ENCODE results near the gene TGFB2. TPM values are rescaled to one million over a fixed set of nuclear protein-coding genes. Genes with fewer than 3 reads are reported as not detected.

TGFB2 gene
- total and polyA plus RNA-seq, 2 experiments from 2014 or later = 0.31 to 1.4 TPM

DNA sequence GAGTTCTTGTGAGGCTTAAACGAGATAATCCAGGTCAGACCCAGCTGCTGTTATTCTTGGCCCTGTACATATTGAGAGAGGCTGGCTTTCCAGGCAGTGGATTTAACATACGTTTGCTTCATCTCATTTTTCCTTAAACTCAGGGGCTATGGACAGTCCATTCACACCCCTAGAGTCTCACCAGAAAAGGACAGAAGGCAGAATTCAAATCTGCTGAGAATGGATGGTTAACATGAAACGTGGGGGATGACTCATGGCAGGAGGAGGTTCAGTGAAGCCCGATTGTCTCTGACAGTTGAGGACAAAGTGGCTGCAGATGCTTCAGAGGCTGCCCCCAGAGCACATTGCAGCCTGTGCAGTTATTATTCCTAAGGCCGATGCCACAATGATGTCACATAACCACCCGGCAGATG, 39.5 kb downstream of the TGFB2 start:
- Mint-ChIP-seq H3K4me1 (peaks cover 2% of the 10 kb centered on the region; the same call in 1 of the 3 replicates), H3K4me3 (no peak overlapping the region), H3K27me3 (ENCODE audit: insufficient read depth, low read depth, poor library complexity) (peaks cover 2% of the 10 kb centered on the region), H3K36me3 (ENCODE audit: low read depth) (no peaks in the 10 kb centered on the region), H3K27ac (no peak overlapping the region), H3K9me3 (no peaks in the 10 kb centered on the region)
- H3K27ac ChIP-seq (ENCODE audit: low read depth) = no peak overlapping the region
- no peaks in the 10 kb centered on the region for H3F3A ChIP-seq (replicated peaks; ENCODE audit: low read depth)
- no peaks in the 10 kb centered on the region for H3K27me3 ChIP-seq (ENCODE audit: insufficient read depth)
- H3K79me2 ChIP-seq (replicated peaks; ENCODE audit: insufficient read depth) = no peaks in the 10 kb centered on the region
- ATAC-seq = no peak
- H3K36me3 ChIP-seq (ENCODE audit: insufficient read depth) = no peaks in the 10 kb centered on the region
- TF ChIP-seq NANOG (IDR thresholded peaks at IDR 0.05; ENCODE audit: borderline replicate concordance) = no peak
- no peak for TF ChIP-seq STAT1 (IDR thresholded peaks at IDR 0.05; ENCODE audit: unreplicated experiment)
- TF ChIP-seq ZNF114 (CRISPR knock-in tag; IDR thresholded peaks at IDR 0.05) = no peak
- no peak for TF ChIP-seq POLR2AphosphoS5 (IDR thresholded peaks at IDR 0.05; ENCODE audit: low read depth)
- no peak for TF ChIP-seq JUNB (IDR thresholded peaks at IDR 0.05; ENCODE audit: unreplicated experiment)
- no peak for TF ChIP-seq ZNF331 (CRISPR knock-in tag; IDR thresholded peaks at IDR 0.05; ENCODE audit: low read depth)
- TF ChIP-seq, protein P1, sequence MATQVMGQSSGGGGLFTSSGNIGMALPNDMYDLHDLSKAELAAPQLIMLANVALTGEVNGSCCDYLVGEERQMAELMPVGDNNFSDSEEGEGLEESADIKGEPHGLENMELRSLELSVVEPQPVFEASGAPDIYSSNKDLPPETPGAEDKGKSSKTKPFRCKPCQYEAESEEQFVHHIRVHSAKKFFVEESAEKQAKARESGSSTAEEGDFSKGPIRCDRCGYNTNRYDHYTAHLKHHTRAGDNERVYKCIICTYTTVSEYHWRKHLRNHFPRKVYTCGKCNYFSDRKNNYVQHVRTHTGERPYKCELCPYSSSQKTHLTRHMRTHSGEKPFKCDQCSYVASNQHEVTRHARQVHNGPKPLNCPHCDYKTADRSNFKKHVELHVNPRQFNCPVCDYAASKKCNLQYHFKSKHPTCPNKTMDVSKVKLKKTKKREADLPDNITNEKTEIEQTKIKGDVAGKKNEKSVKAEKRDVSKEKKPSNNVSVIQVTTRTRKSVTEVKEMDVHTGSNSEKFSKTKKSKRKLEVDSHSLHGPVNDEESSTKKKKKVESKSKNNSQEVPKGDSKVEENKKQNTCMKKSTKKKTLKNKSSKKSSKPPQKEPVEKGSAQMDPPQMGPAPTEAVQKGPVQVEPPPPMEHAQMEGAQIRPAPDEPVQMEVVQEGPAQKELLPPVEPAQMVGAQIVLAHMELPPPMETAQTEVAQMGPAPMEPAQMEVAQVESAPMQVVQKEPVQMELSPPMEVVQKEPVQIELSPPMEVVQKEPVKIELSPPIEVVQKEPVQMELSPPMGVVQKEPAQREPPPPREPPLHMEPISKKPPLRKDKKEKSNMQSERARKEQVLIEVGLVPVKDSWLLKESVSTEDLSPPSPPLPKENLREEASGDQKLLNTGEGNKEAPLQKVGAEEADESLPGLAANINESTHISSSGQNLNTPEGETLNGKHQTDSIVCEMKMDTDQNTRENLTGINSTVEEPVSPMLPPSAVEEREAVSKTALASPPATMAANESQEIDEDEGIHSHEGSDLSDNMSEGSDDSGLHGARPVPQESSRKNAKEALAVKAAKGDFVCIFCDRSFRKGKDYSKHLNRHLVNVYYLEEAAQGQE (IDR thresholded peaks at IDR 0.05; ENCODE audit: unreplicated experiment) = no peak
- no peak for TF ChIP-seq EZH2phosphoT487 (IDR thresholded peaks at IDR 0.05; ENCODE audit: unreplicated experiment)
- TF ChIP-seq, protein P2, sequence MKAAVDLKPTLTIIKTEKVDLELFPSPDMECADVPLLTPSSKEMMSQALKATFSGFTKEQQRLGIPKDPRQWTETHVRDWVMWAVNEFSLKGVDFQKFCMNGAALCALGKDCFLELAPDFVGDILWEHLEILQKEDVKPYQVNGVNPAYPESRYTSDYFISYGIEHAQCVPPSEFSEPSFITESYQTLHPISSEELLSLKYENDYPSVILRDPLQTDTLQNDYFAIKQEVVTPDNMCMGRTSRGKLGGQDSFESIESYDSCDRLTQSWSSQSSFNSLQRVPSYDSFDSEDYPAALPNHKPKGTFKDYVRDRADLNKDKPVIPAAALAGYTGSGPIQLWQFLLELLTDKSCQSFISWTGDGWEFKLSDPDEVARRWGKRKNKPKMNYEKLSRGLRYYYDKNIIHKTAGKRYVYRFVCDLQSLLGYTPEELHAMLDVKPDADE (IDR thresholded peaks at IDR 0.05) = no peak
- TF ChIP-seq EZH2 (IDR thresholded peaks at IDR 0.05; ENCODE audit: low read depth, unreplicated experiment) = no peak
- TF ChIP-seq, protein P3, sequence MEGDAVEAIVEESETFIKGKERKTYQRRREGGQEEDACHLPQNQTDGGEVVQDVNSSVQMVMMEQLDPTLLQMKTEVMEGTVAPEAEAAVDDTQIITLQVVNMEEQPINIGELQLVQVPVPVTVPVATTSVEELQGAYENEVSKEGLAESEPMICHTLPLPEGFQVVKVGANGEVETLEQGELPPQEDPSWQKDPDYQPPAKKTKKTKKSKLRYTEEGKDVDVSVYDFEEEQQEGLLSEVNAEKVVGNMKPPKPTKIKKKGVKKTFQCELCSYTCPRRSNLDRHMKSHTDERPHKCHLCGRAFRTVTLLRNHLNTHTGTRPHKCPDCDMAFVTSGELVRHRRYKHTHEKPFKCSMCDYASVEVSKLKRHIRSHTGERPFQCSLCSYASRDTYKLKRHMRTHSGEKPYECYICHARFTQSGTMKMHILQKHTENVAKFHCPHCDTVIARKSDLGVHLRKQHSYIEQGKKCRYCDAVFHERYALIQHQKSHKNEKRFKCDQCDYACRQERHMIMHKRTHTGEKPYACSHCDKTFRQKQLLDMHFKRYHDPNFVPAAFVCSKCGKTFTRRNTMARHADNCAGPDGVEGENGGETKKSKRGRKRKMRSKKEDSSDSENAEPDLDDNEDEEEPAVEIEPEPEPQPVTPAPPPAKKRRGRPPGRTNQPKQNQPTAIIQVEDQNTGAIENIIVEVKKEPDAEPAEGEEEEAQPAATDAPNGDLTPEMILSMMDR (conservative IDR thresholded peaks at IDR 0.05; ENCODE audit: low read depth in 2 of 2) = no peak
- TF ChIP-seq, protein P4, sequence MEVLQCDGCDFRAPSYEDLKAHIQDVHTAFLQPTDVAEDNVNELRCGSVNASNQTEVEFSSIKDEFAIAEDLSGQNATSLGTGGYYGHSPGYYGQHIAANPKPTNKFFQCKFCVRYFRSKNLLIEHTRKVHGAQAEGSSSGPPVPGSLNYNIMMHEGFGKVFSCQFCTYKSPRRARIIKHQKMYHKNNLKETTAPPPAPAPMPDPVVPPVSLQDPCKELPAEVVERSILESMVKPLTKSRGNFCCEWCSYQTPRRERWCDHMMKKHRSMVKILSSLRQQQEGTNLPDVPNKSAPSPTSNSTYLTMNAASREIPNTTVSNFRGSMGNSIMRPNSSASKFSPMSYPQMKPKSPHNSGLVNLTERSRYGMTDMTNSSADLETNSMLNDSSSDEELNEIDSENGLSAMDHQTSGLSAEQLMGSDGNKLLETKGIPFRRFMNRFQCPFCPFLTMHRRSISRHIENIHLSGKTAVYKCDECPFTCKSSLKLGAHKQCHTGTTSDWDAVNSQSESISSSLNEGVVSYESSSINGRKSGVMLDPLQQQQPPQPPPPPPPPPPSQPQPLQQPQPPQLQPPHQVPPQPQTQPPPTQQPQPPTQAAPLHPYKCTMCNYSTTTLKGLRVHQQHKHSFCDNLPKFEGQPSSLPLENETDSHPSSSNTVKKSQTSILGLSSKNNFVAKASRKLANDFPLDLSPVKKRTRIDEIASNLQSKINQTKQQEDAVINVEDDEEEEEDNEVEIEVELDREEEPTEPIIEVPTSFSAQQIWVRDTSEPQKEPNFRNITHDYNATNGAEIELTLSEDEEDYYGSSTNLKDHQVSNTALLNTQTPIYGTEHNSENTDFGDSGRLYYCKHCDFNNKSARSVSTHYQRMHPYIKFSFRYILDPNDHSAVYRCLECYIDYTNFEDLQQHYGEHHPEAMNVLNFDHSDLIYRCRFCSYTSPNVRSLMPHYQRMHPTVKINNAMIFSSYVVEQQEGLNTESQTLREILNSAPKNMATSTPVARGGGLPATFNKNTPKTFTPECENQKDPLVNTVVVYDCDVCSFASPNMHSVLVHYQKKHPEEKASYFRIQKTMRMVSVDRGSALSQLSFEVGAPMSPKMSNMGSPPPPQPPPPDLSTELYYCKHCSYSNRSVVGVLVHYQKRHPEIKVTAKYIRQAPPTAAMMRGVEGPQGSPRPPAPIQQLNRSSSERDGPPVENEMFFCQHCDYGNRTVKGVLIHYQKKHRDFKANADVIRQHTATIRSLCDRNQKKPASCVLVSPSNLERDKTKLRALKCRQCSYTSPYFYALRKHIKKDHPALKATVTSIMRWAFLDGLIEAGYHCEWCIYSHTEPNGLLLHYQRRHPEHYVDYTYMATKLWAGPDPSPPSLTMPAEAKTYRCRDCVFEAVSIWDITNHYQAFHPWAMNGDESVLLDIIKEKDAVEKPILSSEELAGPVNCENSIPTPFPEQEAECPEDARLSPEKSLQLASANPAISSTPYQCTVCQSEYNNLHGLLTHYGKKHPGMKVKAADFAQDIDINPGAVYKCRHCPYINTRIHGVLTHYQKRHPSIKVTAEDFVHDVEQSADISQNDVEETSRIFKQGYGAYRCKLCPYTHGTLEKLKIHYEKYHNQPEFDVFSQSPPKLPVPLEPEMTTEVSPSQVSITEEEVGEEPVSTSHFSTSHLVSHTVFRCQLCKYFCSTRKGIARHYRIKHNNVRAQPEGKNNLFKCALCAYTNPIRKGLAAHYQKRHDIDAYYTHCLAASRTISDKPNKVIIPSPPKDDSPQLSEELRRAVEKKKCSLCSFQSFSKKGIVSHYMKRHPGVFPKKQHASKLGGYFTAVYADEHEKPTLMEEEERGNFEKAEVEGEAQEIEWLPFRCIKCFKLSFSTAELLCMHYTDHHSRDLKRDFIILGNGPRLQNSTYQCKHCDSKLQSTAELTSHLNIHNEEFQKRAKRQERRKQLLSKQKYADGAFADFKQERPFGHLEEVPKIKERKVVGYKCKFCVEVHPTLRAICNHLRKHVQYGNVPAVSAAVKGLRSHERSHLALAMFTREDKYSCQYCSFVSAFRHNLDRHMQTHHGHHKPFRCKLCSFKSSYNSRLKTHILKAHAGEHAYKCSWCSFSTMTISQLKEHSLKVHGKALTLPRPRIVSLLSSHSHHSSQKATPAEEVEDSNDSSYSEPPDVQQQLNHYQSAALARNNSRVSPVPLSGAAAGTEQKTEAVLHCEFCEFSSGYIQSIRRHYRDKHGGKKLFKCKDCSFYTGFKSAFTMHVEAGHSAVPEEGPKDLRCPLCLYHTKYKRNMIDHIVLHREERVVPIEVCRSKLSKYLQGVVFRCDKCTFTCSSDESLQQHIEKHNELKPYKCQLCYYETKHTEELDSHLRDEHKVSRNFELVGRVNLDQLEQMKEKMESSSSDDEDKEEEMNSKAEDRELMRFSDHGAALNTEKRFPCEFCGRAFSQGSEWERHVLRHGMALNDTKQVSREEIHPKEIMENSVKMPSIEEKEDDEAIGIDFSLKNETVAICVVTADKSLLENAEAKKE (CRISPR knock-in tag; IDR thresholded peaks at IDR 0.05) = no peak
- no peak for TF ChIP-seq CREB1 (CRISPR knock-in tag; IDR thresholded peaks at IDR 0.05; ENCODE audit: low read depth)
- no peak overlapping the region for H2AFZ ChIP-seq
- DNase-seq (ENCODE audit: low spot score) = no peak
- H3K9me2 ChIP-seq (ENCODE audit: insufficient read depth) = no peaks in the 10 kb centered on the region
- no peak overlapping the region for H3K4me2 ChIP-seq
- no peaks in the 10 kb centered on the region for H4K20me1 ChIP-seq (replicated peaks; ENCODE audit: insufficient read depth)
- no peak overlapping the region for H3K4me3 ChIP-seq
- H3K4me1 ChIP-seq (ENCODE audit: insufficient read depth) = no peaks in the 10 kb centered on the region

Data from GM23338 (cell line).